ENCODE measurements around the gene ILKAP.

GRCh38 chr2:238187618-238188548 is 15.6 kb downstream of the ILKAP start:
- TF ChIP-seq CTCF (IDR thresholded peaks at IDR 0.05; ENCODE audit: low read length) (no peak), EZH2 (IDR thresholded peaks at IDR 0.05; ENCODE audit: borderline replicate concordance, low read length) (no peak)
